K562 (cell line): ENCODE measurements around the gene RECQL5. TPM values are rescaled to one million over a fixed set of nuclear protein-coding genes. Genes with fewer than 3 reads are reported as not detected.

Experiments
- ATAC-seq: fragments of 200-7000 bp; cut with Tn5 transposase; 3 replicates; pipeline ENCODE4 v1.9.1; 2020; ENCODE audit warnings: moderate library complexity
- BruUV-seq: library from RNA; stranded (reverse); fragments of 400-500 nt; replicated peaks from 2 replicates; lab custom pipeline; 2021; lab: Mats Ljungman, UMichigan
- CTCF ChIA-PET: fragments of 300-600 bp; formaldehyde crosslinking; extraction: SDS; loops from one replicate; lab custom pipeline; 2021; ENCODE audit warnings: low intra/inter-chr PET ratio; lab: Yijun Ruan, JAX
- POLR2A ChIA-PET: fragments of 300-600, 350-650 bp; sonication (Branson Sonifier 250); formaldehyde crosslinking; extraction: SDS; loops from one replicate; lab custom pipeline; 2021; ENCODE audit warnings: antibody characterized with exemption, inconsistent platforms; lab: Yijun Ruan, JAX
- DNase-seq, 4 experiments: peaks; one replicate each; pipeline versions ENCODE4 v3.0.0 to v3.0.0-alpha.2; 2011 to 2018; ENCODE audit warnings: low spot score in 3 of 4, mixed read lengths in 3 of 4; ENCODE audit errors: extremely low read depth in 1 of 4
- FAIRE-seq: peaks from 2 replicates; lab custom pipeline; 2011; peaks lifted over from hg19 to GRCh38; lab: Jason Lieb, UNC
- H2AFZ ChIP-seq: 2 replicates; pipeline ENCODE4 v1.6.0; 2011; ENCODE audit warnings: low read depth, low read length, control low read depth, inconsistent platforms
- H3K27ac ChIP-seq: fragments of 200-600 bp; 3 replicates; pipeline ENCODE4 v1.8.0; 2011; ENCODE audit warnings: low read depth, mild to moderate bottlenecking, control low read depth, inconsistent platforms, low read length, moderate library complexity, mixed read lengths; ENCODE audit errors: extremely low read depth
- H3K27me3 ChIP-seq, 2 experiments: fragments of 300-600 bp in 1 of 2; 2 replicates in 1 of 2; 3 replicates in 1 of 2; pipeline versions ENCODE4 v1.6.0 to v1.8.0; 2011; ENCODE audit warnings: inconsistent platforms in 2 of 2, low read length in 2 of 2, mild to moderate bottlenecking in 1 of 2, mixed read lengths in 1 of 2, moderate library complexity in 1 of 2; ENCODE audit not compliant: control insufficient read depth in 2 of 2, insufficient read depth in 2 of 2
- H3K36me3 ChIP-seq: fragments of 300-600 bp; 3 replicates; pipeline ENCODE4 v1.8.0; 2011; ENCODE audit warnings: mild to moderate bottlenecking, low read length, inconsistent platforms; ENCODE audit not compliant: control insufficient read depth, insufficient read depth
- H3K4me1 ChIP-seq, 2 experiments: fragments of 200-600 bp in 1 of 2; replicated peaks in 1 of 2; 2 replicates in 1 of 2; 3 replicates in 1 of 2; pipeline versions ENCODE4 v1.5.1 to v1.8.0; 2011; ENCODE audit warnings: inconsistent platforms in 2 of 2, low read length in 2 of 2, mild to moderate bottlenecking in 1 of 2, mixed read lengths in 1 of 2, moderate library complexity in 1 of 2; ENCODE audit not compliant: control insufficient read depth in 2 of 2, insufficient read depth in 2 of 2
- H3K4me2 ChIP-seq: 2 replicates; pipeline ENCODE4 v1.6.1; 2011; ENCODE audit warnings: low read length, control low read depth, inconsistent platforms, mixed read lengths; ENCODE audit not compliant: insufficient read depth
- H3K4me3 ChIP-seq: fragments of 200-600 bp; sonication (generic), shearing (Covaris generic); 2 replicates; pipeline ENCODE4 v1.5.1; 2016; ENCODE audit warnings: control low read depth, inconsistent platforms
- H3K79me2 ChIP-seq: fragments of 200-600 bp; 3 replicates; pipeline ENCODE4 v1.8.0; 2011; ENCODE audit warnings: low read length, inconsistent platforms; ENCODE audit not compliant: control insufficient read depth, insufficient read depth
- H3K9ac ChIP-seq, 2 experiments: 2 replicates each; pipeline versions ENCODE4 v1.6.0 to v1.6.1; 2011; ENCODE audit warnings: low read depth in 2 of 2, low read length in 2 of 2, control low read depth in 1 of 2, inconsistent platforms in 1 of 2, mild to moderate bottlenecking in 1 of 2, mixed read lengths in 1 of 2; ENCODE audit not compliant: insufficient read depth in 1 of 2
- H3K9me1 ChIP-seq: one replicate; pipeline ENCODE4 v1.6.0; 2011; ENCODE audit warnings: inconsistent platforms, mild to moderate bottlenecking, low read length, moderate library complexity; ENCODE audit not compliant: control insufficient read depth, insufficient read depth
- H3K9me3 ChIP-seq: replicated peaks from 2 replicates; pipeline ENCODE4 v1.5.1; 2011; ENCODE audit warnings: low read depth, low read length, inconsistent platforms; ENCODE audit not compliant: control insufficient read depth, insufficient read depth
- H4K20me1 ChIP-seq: replicated peaks from 2 replicates; pipeline ENCODE4 v1.6.1; 2011; ENCODE audit warnings: low read length, inconsistent platforms, mixed read lengths; ENCODE audit not compliant: control insufficient read depth, insufficient read depth
- ARNT ChIP-seq, 2 experiments: fragments of 450-650 bp; IDR thresholded peaks; 2 replicates each; pipeline ENCODE4 v1.6.1; 2016; ENCODE audit warnings: mild to moderate bottlenecking in 1 of 2
- CTBP1 ChIP-seq: fragments of 450-650 bp; IDR thresholded peaks from 2 replicates; pipeline ENCODE4 v1.6.1; 2016; ENCODE audit warnings: borderline replicate concordance
- ERF ChIP-seq: fragments of 450-650 bp; formaldehyde crosslinking; IDR thresholded peaks from 2 replicates; pipeline ENCODE4 v1.4.0; 2020; ENCODE audit warnings: mild to moderate bottlenecking, mixed read lengths
- FOXO4 ChIP-seq: fragments of 450-650 bp; formaldehyde crosslinking; IDR thresholded peaks from 2 replicates; pipeline ENCODE4 v1.4.0; 2020; ENCODE audit warnings: mild to moderate bottlenecking, moderate library complexity
- GABPA ChIP-seq: fragments of 200-800 bp; sonication (Bioruptor generic); conservative IDR thresholded peaks from 2 replicates; pipeline ENCODE4 v1.6.1; 2016; ENCODE audit warnings: low read depth, missing genetic modification characterization, missing compliant biosample characterization
- GTF2F1 ChIP-seq: IDR thresholded peaks from 2 replicates; pipeline ENCODE4 v1.6.1; 2011; ENCODE audit warnings: low read depth, low read length, improper control_type of control experiment
- NFATC3 ChIP-seq: fragments of 450-650 bp; IDR thresholded peaks from 2 replicates; pipeline ENCODE4 v1.6.1; 2017; ENCODE audit warnings: mild to moderate bottlenecking
- NFE2 ChIP-seq: IDR thresholded peaks from 2 replicates; pipeline ENCODE4 v1.6.1; 2014; ENCODE audit warnings: antibody characterized with exemption, low read depth
- NR0B1 ChIP-seq: fragments of 450-650 bp; IDR thresholded peaks from one replicate; pipeline ENCODE4 v1.6.1; 2018; ENCODE audit warnings: mild to moderate bottlenecking, moderate library complexity; ENCODE audit not compliant: partially characterized antibody
- TFE3 ChIP-seq: fragments of 450-650 bp; formaldehyde crosslinking; IDR thresholded peaks from 2 replicates; pipeline ENCODE4 v1.4.0; 2020; ENCODE audit warnings: mild to moderate bottlenecking, mixed read lengths
- ZBED1 ChIP-seq: IDR thresholded peaks from 2 replicates; pipeline ENCODE4 v1.6.1; 2014
- WGBS: fragments of 100-300 bp; shearing (Covaris generic); methylation state at CpG from one replicate; pipeline ENCODE4 v1.1.6; 2016; ENCODE audit warnings: low coverage, mixed read lengths; ENCODE audit not compliant: insufficient coverage; ENCODE audit errors: missing lambda C conversion rate; 5-methylcytosine and 5-hydroxymethylcytosine counted together
- in situ Hi-C: fragments of 300-500 bp; cut with MboI; formaldehyde crosslinking; loops from 4 replicates; pipeline ENCODE4 v1.15.0; 2018; ENCODE audit warnings: inconsistent platforms, mixed read lengths
- intact Hi-C: fragments of 100-400 bp; cut with micrococcal nuclease; formaldehyde crosslinking; loops from 2 replicates; pipeline ENCODE4 v1.14.2; 2022
- polyA plus RNA-seq, 8 experiments: library from polyadenylated mRNA; depleted of rRNA in 4 of 8; stranded (reverse) in 5 of 8; unstranded in 3 of 8; fragments of >200 nt; fragmentation: Nextera tagmentation in 2 of 8; fragmentation: Illumina TruSeq in 1 of 8; extraction: Ambion mirVana in 2 of 8; extraction: Trizol in 1 of 8; gene quantifications; 2 replicates each; pipeline versions ENCODE4 v1.2.1 to v1.2.3, GENCODE V29; 2011 to 2014; ENCODE audit warnings: inconsistent platforms in 1 of 8, missing spikeins in 1 of 8
- total RNA-seq, 7 experiments: library from RNA; depleted of rRNA in 6 of 7; stranded (reverse); fragments of >200 nt in 6 of 7; fragmentation: Illumina TruSeq in 2 of 7; extraction: Trizol in 2 of 7; gene quantifications; 2 replicates each; pipeline versions ENCODE4 v1.2.1 to v1.2.3, GENCODE V29; 2011 to 2021; ENCODE audit warnings: low replicate concordance in 1 of 7

Gene RECQL5
- total and polyA plus RNA-seq, 9 of the 15 experiments (the other 6 are each of a cell fraction or from before 2014, with no cell fraction given), result 4.1 to 34.8 (median 16.4) TPM

- ChIA-PET POLR2A (interaction anchor here (1.5 to 2.6 kb wide), 4 partner anchors 10 to 106 kb away, joined by 3 to 12 read pairs (median 8); partner anchors contain the start of gene SMIM5), CTCF (no interaction called here)
- Histone ChIP-seq H3K27ac (peak overlapping the region; percentile 81), H3K4me1 (peaks cover 3 to 13% of the 10 kb centered on the region in 2 experiments; a peak in 4 of 5 replicates), H3K27me3 (no peaks in the 10 kb centered on the region), H3K9ac (peak overlapping the region; percentile 85 to 99; a peak in 3 of 4 replicates), H3K9me1 (no peaks in the 10 kb centered on the region), H2AFZ (peak overlapping the region; percentile 69), H4K20me1 (no peaks in the 10 kb centered on the region; the same call in 1 of the 2 replicates), H3K9me3 (no peaks in the 10 kb centered on the region), H3K4me3 (peak overlapping the region; percentile 85), H3K79me2 (peaks cover 65% of the 10 kb centered on the region), H3K36me3 (peaks cover 57% of the 10 kb centered on the region), H3K4me2 (peak overlapping the region; percentile 95)
- in situ Hi-C loops, result no loop called here
- DNase-seq (no peak), ATAC-seq (no peak), FAIRE-seq (peak; percentile 61)
- intact Hi-C loops, result no loop called here
- BruUV-seq, result no TSS peak
- TF ChIP-seq ZBED1 (no peak), GABPA (tag) (no peak), NFE2 (no peak), ARNT (IDR thresholded peaks at IDR 0.05) (no peak), NFATC3 (no peak)
- WGBS, result 1% methylated on average over 4 of the region's 4 CpGs
Observed at GRCh38 chr17:75667825-75668224, 871 bp upstream of the RECQL5 start.

GRCh38 chr17:75665981-75666380 is 973 bp downstream of the RECQL5 start:
- intact Hi-C loops (no loop called here), in situ Hi-C loops (no loop called here)
- Histone ChIP-seq H3K4me2 (peak overlapping the region; percentile 95), H3K4me3 (peak overlapping the region; percentile 85), H3K9me3 (no peaks in the 10 kb centered on the region), H3K9ac (peak overlapping the region; percentile 75 to 85), H3K36me3 (peaks cover 54% of the 10 kb centered on the region), H3K27me3 (no peaks in the 10 kb centered on the region), H3K79me2 (peaks cover 52% of the 10 kb centered on the region), H3K9me1 (no peaks in the 10 kb centered on the region), H2AFZ (no peak overlapping the region), H4K20me1 (no peaks in the 10 kb centered on the region), H3K4me1 (peaks cover 3 to 13% of the 10 kb centered on the region in 2 experiments; a peak in 4 of 5 replicates), H3K27ac (peak overlapping the region; percentile 72; the same call in 2 of the 3 replicates)
- ChIA-PET CTCF (no interaction called here), POLR2A (interaction anchor here (0.6 to 2.6 kb wide), 8 partner anchors 9 to 114 kb away, joined by 3 to 12 read pairs (median 4); no protein-coding TSS in a partner anchor)
- DNase-seq (no peak), FAIRE-seq (no peak), ATAC-seq (no peak)
- TF ChIP-seq NR0B1 (no peak), TFE3 (no peak), CTBP1 (no peak), GTF2F1 (no peak), FOXO4 (CRISPR knock-in tag) (no peak), ERF (CRISPR knock-in tag) (0 out of 2 replicates have a peak, but pooled peaks have one; percentile 45)
- WGBS, result 23% methylated on average over 10 of the region's 10 CpGs
- BruUV-seq, result no TSS peak
